CD4-positive, alpha-beta T cell treated with Interleukin-10 for 1 hour (primary cell): ENCODE results near the gene HSD3B7.

Experiments
- DNase-seq: peaks from one replicate; pipeline ENCODE4 v3.0.0-alpha.2; 2020

The HSD3B7 gene

GRCh38 chr16:30957456-30958174 is 27.4 kb upstream of the HSD3B7 start, which contains the start of gene SETD1A:
Gene SETD1A (plus strand): TSS chr16:30957754. CDS start chr16:30958732, 978 bp downstream.
- DNase-seq, result peak; percentile 96

GRCh38 chr16:30958175-30959079 is 26.6 kb upstream of the HSD3B7 start:
- no peak for DNase-seq

- no peak for DNase-seq
Measured at GRCh38 chr16:30961384-30961783, 23.6 kb upstream of the HSD3B7 start.

GRCh38 chr16:30963925-30964511 is 21.0 kb upstream of the HSD3B7 start:
- no peak for DNase-seq

GRCh38 chr16:30964574-30965226 is 20.3 kb upstream of the HSD3B7 start:
- DNase-seq, result no peak

- DNase-seq, result no peak
Measured at GRCh38 chr16:30965436-30965835, 19.6 kb upstream of the HSD3B7 start.

- DNase-seq, result no peak
Measured at GRCh38 chr16:30966033-30966619, 18.9 kb upstream of the HSD3B7 start.

GRCh38 chr16:30967795-30968194 is 17.2 kb upstream of the HSD3B7 start:
- no peak for DNase-seq

GRCh38 chr16:30969246-30969842 is 15.7 kb upstream of the HSD3B7 start:
- no peak for DNase-seq

GRCh38 chr16:30971298-30971697 is 13.7 kb upstream of the HSD3B7 start:
- DNase-seq, result no peak

- no peak for DNase-seq
Measured at GRCh38 chr16:30972872-30973271, 12.1 kb upstream of the HSD3B7 start.

- no peak for DNase-seq
Measured at GRCh38 chr16:30974348-30974747, 10.7 kb upstream of the HSD3B7 start.

GRCh38 chr16:30976486-30976885 is 8.5 kb upstream of the HSD3B7 start:
- no peak for DNase-seq

GRCh38 chr16:30977502-30977901 is 7.5 kb upstream of the HSD3B7 start:
- peak; percentile 13 for DNase-seq

- DNase-seq, result no peak
Measured at GRCh38 chr16:30979170-30980022, 5.6 kb upstream of the HSD3B7 start.

- no peak for DNase-seq
Measured at GRCh38 chr16:30980023-30980371, 5.0 kb upstream of the HSD3B7 start.

- DNase-seq, result no peak
Measured at GRCh38 chr16:30980434-30980833, 4.6 kb upstream of the HSD3B7 start.

- DNase-seq, result no peak
Measured at GRCh38 chr16:30980959-30981358, 4.0 kb upstream of the HSD3B7 start.

GRCh38 chr16:30982548-30983288 is 2.3 kb upstream of the HSD3B7 start:
- DNase-seq, result no peak

GRCh38 chr16:30983289-30983889 is 1.6 kb upstream of the HSD3B7 start:
- no peak for DNase-seq
